Measurements from ENCODE around the gene TRAF4.
"Not testable (repeated sequence)": the region's sequence is repeated elsewhere in the genome, so short reads cannot be mapped to it uniquely, and the experiment has no call there.

TRAF4 gene

DNA sequence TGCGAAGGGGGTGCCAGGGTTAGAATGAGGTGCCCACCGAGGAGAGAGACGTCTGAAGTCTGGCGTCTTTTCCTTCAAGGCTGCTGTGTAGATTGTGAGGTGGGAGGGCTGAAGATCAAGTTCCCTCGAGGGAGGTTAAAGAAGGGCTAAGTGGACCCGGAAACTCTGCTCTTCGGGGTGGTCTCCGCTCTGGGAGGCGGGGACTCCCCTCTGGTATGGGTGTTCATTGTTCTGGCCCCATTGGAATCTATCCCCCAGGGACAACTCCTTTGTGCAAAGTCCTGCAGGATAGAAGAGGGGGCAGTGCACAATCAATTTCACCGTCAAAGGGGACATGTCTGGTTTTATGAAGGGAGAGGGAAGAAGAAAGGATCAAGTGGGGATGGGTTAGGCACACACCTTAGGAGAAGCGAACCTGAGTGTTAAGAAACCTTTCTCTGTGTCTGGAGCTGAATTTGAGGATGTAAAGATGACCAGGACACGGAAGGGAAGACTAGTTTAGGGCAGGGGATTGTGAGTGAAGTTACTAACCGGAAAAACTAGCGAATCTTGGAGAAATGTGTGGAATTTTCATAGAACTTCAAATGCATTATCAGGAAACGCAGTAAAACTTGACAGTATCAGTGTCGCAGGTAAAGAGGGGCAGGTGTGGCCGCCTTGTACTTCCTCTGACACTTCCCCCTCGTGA lies 25.3 kb upstream of the TRAF4 start:
- peak overlapping the region; percentile 99 for H3K27ac ChIP-seq

DNA sequence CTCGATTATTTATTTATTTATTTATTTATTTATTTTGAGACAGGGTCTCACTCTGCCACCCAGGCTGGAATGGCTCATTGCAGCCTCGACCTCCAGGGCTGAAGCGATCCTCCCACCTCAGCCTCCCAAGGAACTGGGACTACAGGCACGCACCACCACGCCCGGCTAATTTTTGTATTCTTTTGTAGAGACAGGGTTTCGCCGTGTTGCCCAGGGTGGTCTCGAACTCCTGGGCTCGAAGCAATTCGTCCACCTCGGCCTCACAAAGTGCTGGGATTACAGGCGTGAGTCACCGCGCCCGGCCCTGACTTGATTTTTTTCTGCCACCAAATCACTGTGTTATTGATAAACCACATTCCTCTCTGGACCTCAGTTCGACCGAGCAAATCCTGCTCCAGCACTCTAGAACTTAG lies 24.8 kb upstream of the TRAF4 start:
- peak overlapping the region; percentile 99 for H3K27ac ChIP-seq
- ChIA-PET CTCF (interaction anchor here (0.8 kb wide), 1 partner anchor 31 kb away, joined by 3 read pairs; no protein-coding TSS in a partner anchor), POLR2A (ENCODE audit: low non-redundant PET) (interaction anchor here (0.6 to 1.8 kb wide), 7 partner anchors 8 to 233 kb away, joined by 3 to 11 read pairs (median 5); partner anchors contain the start of genes BLTP2, PHF12 and PROCA1)
- no peak for DNase-seq (ENCODE audit: low spot score)
- TF ChIP-seq, protein P1, sequence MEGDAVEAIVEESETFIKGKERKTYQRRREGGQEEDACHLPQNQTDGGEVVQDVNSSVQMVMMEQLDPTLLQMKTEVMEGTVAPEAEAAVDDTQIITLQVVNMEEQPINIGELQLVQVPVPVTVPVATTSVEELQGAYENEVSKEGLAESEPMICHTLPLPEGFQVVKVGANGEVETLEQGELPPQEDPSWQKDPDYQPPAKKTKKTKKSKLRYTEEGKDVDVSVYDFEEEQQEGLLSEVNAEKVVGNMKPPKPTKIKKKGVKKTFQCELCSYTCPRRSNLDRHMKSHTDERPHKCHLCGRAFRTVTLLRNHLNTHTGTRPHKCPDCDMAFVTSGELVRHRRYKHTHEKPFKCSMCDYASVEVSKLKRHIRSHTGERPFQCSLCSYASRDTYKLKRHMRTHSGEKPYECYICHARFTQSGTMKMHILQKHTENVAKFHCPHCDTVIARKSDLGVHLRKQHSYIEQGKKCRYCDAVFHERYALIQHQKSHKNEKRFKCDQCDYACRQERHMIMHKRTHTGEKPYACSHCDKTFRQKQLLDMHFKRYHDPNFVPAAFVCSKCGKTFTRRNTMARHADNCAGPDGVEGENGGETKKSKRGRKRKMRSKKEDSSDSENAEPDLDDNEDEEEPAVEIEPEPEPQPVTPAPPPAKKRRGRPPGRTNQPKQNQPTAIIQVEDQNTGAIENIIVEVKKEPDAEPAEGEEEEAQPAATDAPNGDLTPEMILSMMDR (conservative IDR thresholded peaks at IDR 0.05; ENCODE audit: low read depth) = no peak

More for the DNA sequence above, 25.3 kb upstream of the TRAF4 start:
- TF ChIP-seq, protein P1 (conservative IDR thresholded peaks at IDR 0.05; ENCODE audit: low read depth) = no peak
- DNase-seq (ENCODE audit: low spot score) = no peak
- CTCF ChIA-PET = no interaction called here
- POLR2A ChIA-PET (ENCODE audit: low non-redundant PET) = no interaction called here

DNA sequence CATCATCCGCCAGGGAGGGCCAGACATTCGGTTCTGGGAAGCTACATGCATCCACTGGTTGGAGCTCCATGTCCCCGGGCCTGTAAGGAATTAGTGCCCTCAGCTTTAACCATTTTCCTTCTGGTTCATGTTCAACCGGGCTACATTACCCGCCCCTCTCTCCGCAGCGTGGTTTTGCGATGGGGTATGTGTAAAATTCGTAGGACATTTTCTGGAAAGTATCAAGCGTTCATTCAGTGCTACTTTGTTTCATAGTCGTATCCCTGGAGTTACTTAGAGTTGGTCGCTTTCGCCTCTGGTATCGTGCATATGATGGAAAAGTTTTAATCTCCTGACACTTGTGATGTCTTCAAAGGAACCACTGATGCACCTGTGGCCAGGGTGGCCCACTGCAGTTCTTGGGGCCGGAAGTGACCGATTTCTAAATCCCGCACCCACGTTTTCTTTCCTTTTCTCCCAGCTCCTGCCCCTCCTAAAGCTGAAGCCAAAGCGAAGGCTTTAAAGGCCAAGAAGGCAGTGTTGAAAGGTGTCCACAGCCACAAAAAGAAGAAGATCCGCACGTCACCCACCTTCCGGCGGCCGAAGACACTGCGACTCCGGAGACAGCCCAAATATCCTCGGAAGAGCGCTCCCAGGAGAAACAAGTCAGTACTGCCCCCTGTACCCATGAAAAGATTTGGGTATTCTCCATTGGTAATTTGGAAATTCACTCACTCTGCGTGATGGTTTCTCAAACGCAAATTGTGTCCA lies 23.4 kb upstream of the TRAF4 start:
- ChIA-PET POLR2A (ENCODE audit: low non-redundant PET) (interaction anchor here (0.6 to 1.8 kb wide), 4 partner anchors 10 to 80 kb away, joined by 3 to 11 read pairs (median 6); partner anchors contain the start of gene PROCA1), CTCF (no interaction called here)
- no peak for DNase-seq (ENCODE audit: low spot score)
- peak overlapping the region; percentile 99 for H3K27ac ChIP-seq
- TF ChIP-seq, protein P1 (conservative IDR thresholded peaks at IDR 0.05; ENCODE audit: low read depth) = peak; percentile 12; the same call in 1 of the 2 replicates

DNA sequence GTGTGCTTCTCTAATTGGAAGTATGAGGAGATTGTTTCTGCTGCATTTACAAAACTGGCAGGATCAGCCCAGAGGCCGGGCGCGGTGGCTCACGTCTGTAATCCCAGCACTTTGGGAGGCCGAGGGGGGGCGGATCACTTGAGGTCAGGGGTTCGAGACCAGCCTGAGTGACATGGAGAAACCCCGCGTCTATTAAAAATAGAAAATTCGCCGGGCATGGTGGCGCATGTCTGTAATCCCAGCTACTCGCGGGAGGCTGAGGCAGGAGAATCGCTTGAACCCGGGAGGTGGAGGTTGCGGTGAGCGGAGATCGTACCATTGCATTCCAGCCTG lies 22.8 kb upstream of the TRAF4 start:
- POLR2A ChIA-PET (ENCODE audit: low non-redundant PET); DNase-seq (ENCODE audit: low spot score); CTCF ChIA-PET: not testable (repeated sequence)
- peak overlapping the region; percentile 99 for H3K27ac ChIP-seq

DNA sequence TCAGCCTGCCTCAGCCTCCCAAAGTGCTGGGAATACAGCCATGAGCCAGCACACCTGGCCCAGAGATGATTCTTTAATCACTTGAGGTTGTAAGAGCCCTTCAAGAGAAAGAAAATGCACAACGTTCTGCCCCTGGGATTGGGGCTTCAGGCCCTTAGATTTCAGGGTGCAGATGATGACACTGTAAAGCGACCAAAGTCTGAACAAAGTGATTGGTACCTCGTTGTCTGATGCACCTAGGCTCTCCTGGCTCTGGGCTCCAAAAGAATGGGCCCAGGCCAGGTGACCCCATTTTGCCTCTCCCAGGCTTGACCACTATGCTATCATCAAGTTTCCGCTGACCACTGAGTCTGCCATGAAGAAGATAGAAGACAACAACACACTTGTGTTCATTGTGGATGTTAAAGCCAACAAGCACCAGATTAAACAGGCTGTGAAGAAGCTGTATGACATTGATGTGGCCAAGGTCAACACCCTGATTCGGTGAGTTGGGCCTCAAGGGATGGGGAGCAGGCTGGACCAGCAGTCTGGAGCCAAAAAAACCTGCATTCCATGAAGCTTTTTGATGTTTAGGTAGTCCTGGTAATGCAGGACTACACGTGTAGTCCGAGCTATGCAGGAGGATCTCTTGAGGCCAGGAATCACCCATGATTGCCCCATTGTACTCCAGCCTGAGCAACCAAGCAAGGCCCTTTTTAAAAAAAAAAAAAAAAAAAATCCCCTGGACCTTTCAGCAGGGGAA lies 21.2 kb upstream of the TRAF4 start:
- ChIA-PET CTCF (interaction anchor here (0.9 kb wide), 1 partner anchor 10 kb away, joined by 5 read pairs; no protein-coding TSS in a partner anchor), POLR2A (ENCODE audit: low non-redundant PET) (interaction anchor here (0.7 kb wide), 1 partner anchor 227 kb away, joined by 10 read pairs; no protein-coding TSS in a partner anchor)
- TF ChIP-seq, protein P1 (conservative IDR thresholded peaks at IDR 0.05; ENCODE audit: low read depth) = no peak
- DNase-seq (ENCODE audit: low spot score) = no peak
- H3K27ac ChIP-seq = peak overlapping the region; percentile 99

DNA sequence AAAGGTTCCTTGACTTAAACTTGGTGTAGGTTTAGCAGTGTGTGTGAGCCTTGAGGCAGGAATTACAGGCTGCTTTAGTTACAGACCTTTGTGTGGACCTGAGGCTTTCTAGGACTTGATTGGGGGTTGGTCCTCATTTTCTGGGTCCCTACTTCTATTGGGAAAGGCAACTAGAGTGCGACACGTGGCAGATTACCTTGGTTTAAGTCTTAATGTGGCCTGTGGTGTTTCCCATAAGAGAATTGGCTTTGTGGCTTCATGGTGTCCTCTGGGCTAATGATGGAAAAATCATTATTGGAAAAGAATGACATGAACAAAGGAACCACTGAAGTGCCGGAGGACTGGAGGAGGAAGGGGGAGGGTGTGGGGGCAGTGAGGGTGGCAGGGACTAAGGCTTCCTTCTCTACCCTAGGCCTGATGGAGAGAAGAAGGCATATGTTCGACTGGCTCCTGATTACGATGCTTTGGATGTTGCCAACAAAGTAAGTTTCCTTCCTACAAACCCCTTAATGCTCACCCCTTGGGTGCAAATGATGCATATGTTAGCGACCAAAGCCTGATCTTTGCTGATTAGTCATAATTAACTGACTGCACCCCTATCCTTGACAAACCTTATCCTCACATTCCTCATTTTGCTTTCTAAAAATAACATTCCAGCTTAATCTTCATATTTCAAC lies 20.5 kb upstream of the TRAF4 start:
- ChIA-PET POLR2A (ENCODE audit: low non-redundant PET) (interaction anchor here (0.7 kb wide), 1 partner anchor 226 kb away, joined by 10 read pairs; no protein-coding TSS in a partner anchor), CTCF (no interaction called here)
- peak overlapping the region; percentile 99 for H3K27ac ChIP-seq
- TF ChIP-seq, protein P1 (conservative IDR thresholded peaks at IDR 0.05; ENCODE audit: low read depth) = no peak
- DNase-seq (ENCODE audit: low spot score) = no peak

DNA sequence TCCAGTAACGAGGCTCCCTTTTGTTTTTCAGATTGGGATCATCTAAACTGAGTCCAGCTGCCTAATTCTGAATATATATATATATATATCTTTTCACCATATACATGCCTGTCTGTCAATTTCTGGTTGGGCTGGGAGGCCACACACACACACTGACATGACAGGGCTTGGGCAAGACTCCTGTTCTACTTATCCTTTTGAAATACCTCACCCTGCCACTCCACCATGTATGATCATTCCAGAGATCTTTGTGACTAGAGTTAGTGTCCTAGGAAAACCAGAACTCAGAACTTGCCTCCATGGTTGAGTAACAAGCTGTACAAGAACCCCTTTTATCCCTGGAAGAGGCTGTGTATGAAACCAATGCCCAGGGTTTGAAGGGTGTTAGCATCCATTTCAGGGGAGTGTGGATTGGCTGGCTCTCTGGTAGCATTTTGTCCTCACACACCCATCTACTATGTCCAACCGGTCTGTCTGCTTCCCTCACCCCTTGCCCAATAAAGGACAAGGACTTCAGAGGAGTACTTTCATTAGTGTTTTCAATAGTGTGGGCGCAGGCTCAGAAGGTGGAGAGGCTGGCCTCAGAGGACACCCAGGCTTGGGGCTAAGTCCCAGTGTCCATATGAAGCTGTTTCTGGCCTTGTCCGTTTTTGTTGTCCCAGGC lies 19.8 kb upstream of the TRAF4 start:
- peak overlapping the region; percentile 99 for H3K27ac ChIP-seq
- ChIA-PET POLR2A (ENCODE audit: low non-redundant PET) (interaction anchor here (5.5 kb wide), 1 partner anchor 20 kb away, joined by 95 read pairs; the partner anchor contains the start of gene TRAF4), CTCF (interaction anchor here (5.6 kb wide), 1 partner anchor 24 kb away, joined by 249 read pairs; the partner anchor contains the start of gene TRAF4)
- not testable (repeated sequence) for DNase-seq (ENCODE audit: low spot score)

Measured in RWPE1 (cell line).